ENCODE results near the gene FBXW11.
"Not testable (repeated sequence)": the region's sequence is repeated elsewhere in the genome, so short reads cannot be mapped to it uniquely, and the experiment has no call there.

Gene FBXW11

DNA sequence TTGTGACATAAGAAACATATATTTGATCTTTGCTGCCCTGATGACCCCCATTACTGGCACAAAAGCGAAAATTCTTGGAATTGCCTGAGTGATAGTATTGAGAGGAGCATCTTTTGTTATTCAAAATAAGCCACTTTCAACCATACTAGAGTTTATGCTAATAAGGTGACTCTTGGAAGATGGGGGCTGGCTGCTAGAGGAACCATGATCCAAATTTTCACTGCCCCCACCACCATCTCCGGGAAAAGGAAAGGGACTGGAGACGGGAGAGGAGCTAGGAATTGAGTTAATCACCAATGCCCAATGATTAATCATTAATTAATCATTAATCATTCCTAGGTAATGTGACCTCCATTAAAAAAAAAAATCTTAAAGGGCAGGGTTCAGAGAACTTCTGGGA lies 25.6 kb downstream of the FBXW11 start:
- DNase-seq: no peak

DNA sequence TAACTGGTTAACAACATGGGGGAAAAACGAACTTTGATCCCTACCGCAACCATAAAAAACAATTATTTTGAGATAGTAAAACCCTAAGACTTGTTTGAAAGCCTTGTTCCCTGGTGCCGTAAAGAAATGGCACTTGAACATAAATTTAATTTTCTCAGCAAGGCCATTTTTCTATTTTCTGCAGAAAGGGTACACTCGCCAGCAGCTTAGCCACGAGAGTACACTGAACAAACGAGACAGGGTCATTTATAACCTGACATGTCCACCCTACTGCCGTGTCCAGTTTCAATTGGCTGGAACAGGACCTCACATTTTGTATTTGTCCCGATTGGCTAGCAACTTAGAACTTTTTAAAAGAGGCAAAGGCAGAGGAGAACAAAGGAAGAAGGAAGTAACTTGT lies 26.8 kb downstream of the FBXW11 start:
- no peak for DNase-seq

DNA sequence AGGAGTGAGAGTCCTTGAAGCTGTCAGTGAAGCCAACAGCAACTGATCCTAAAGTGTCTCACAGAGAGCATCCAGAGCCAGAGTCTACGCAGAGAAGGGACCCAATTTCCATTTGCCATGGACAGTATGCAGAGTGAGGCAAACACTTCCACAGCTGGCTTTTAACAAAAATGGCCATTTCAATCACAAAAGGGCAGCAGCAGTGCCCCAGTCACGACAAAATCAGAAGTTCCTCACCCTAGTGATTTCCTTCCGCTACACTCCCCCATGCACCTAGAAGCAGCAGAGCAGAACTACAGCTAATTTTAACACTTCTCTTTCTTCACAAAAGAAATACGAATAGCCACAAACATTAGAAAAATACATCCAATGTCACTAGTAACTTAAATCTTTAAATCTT lies 27.9 kb downstream of the FBXW11 start:
- no peak for DNase-seq

- DNase-seq: no peak
Observed at GRCh38 chr5:171978016-171978415, 28.4 kb downstream of the FBXW11 start.

- not testable (repeated sequence) for DNase-seq
Observed at GRCh38 chr5:171977244-171977950, 29.0 kb downstream of the FBXW11 start.

GRCh38 chr5:171975877-171976667 lies 30.4 kb downstream of the FBXW11 start:
- no peak for DNase-seq

GRCh38 chr5:171975262-171975876 lies 31.1 kb downstream of the FBXW11 start:
- DNase-seq: no peak

DNA sequence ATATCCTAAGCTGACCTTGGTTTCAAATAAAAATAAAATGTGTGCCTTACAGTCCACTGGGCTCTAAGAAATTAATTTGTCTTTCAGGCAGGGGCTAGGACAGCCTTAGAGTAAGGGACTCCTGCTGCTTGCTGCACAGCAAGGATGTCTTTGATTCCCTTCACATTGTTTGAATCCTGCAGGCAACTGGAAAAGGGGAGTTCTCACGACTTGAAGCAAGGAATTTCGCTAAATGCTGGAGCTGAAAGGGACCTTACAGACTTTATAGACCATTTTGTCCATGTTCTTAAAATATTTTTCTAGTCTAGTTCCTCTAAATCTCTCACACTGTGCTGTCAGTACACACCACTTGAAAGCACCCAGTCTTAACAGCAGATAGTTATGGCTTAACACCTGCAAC lies 35.6 kb downstream of the FBXW11 start:
- DNase-seq: no peak

- no peak for DNase-seq
Observed at GRCh38 chr5:171969288-171969880, 37.1 kb downstream of the FBXW11 start.

DNA sequence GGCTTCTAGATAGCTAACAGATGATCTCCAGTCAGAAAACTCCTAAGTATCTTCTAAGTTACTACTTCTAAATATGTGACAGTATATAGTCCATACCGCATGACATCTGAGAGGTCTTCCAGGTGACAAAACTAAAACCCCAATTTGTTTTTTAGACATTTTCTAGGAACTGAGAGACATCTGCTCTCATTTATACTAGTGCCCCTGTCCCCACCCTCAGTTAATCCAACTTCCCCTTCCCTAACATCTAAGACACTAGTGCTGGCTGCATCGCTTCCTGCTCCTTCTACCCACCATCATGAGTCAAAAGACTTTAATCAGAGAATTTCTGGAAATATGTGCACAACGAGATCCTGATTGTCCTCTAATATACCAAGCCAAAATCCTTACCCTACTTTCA lies 37.9 kb downstream of the FBXW11 start:
- peak; percentile 24 for DNase-seq

- no peak for DNase-seq
Observed at GRCh38 chr5:171966964-171967363, 39.5 kb downstream of the FBXW11 start.

GRCh38 chr5:171966270-171966669 lies 40.2 kb downstream of the FBXW11 start:
- no peak for DNase-seq

GRCh38 chr5:171965745-171966144 lies 40.7 kb downstream of the FBXW11 start:
- peak; percentile 38 for DNase-seq

GRCh38 chr5:171963416-171963815 lies 43.0 kb downstream of the FBXW11 start:
- DNase-seq: no peak

DNA sequence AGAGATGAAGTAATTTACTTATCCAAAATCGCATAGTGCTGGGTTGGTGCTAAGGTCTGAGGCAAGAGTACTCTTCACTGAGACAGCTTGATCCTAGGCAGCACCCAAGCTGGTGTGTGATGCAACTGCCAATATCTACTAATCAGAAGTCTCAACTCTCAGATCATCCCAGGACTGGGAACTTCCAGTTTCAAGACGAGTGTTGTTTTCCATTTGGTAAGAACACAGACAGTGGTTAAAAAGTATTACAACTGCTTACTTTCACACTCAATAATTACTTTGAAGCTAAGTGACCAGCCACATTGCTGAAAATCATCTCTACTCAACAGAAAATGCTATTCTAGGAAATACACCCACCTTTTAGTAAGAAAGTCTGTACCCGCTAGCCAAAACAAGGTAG lies 45.3 kb downstream of the FBXW11 start:
- no peak for DNase-seq

DNA sequence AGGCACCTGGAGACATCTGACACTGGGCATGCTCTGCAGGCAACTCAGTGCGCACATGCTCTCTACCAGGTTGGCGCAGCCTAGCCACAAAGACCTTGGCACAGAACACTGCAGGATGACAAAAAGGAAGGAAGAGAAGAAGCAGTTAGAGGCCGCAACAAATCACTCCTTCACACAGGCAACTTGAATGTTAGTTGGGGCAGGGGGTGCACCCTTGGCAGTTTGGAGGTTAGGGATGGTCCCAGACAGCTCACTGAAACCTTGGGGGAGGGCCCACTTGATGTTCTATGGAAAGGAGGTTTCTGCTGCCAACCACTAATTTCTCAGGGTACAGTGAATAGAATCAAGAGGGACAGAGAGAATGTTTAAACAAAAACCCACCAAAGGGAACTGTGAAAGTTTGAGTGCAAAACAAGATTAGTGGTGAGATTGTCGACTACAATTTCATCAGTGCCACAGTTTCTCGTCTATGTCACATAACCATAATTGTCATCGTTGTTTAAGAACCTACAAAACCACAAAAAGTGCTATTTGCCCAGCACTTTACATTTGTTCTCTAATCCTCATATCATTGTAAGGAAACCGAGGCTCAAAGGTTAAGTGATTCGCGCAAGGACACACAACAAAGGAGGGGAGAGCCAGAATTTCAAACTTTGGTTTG lies 48.7 kb downstream of the FBXW11 start:
- peak; percentile 74 for DNase-seq

GRCh38 chr5:171956887-171957495 lies 49.4 kb downstream of the FBXW11 start:
- peak; percentile 74 for DNase-seq

- DNase-seq: no peak
Observed at GRCh38 chr5:171956314-171956713, 50.1 kb downstream of the FBXW11 start.

- no peak for DNase-seq
Observed at GRCh38 chr5:171955761-171956160, 50.7 kb downstream of the FBXW11 start.

- DNase-seq: no peak
Observed at GRCh38 chr5:171954721-171955120, 51.7 kb downstream of the FBXW11 start.

DNA sequence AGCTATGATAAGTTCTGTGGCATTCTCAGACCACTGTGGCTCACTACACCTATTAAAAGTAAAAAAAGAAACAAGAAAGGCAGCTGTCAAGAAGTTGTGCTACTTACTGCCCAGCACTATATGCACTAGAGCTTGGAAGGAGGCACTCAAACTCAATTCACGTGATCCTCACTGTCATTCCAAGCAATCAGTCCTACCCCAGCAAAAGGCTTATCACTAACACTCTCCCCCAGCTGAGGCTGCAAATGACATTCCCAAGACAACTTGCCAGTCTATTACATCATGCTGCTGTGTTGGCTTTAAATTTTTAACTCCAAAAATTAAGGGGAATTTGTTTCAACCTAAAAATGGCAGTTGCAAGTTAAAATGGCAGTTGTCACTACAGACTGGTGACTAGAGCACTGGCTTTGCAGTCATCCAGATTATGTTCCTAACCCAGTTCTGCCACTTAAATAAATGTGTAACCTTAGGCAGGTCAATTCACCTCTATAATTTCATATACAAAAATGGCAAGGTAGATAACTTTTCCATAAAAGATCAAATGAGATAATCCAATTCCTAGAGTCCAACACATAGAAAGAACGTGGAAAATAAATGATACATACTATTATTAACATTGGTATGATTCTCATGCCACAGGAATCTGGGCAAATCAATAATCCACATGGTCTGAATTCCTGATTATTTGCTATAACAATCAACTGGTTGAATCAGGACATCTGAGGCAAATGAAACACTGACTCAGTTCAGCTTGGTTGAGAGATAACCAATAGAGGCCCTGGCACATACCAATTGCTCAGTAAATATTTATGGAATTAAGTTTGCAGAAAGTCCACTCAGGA lies 52.4 kb downstream of the FBXW11 start:
- DNase-seq: no peak

- peak; percentile 61 for DNase-seq
Observed at GRCh38 chr5:171952021-171952420, 54.4 kb downstream of the FBXW11 start.
